HEK293 (cell line): Measurements from ENCODE around the gene NINJ2.

Experiments used
- CTCF ChIA-PET: fragments of 350-600 bp; formaldehyde crosslinking; extraction: SDS; loops from one replicate; lab custom pipeline; 2021; ENCODE audit warnings: antibody characterized with exemption; lab: Yijun Ruan, JAX
- POLR2A ChIA-PET: fragments of 300-600 bp; formaldehyde crosslinking; extraction: SDS; loops from one replicate; lab custom pipeline; 2020; ENCODE audit warnings: antibody characterized with exemption, inconsistent platforms; lab: Yijun Ruan, JAX
- H3K27ac ChIP-seq: fragments of 200-500 bp; sonication (Bioruptor generic); 2 replicates; pipeline ENCODE4 v1.5.1; 2014; ENCODE audit warnings: low read depth, low read length, control low read depth, inconsistent platforms; ENCODE audit errors: extremely low read depth
- H3K36me3 ChIP-seq, 2 experiments: fragments of 200-500 bp in 1 of 2; sonication (Bioruptor generic) in 1 of 2; 1 replicate in 1 of 2; 2 replicates in 1 of 2; pipeline ENCODE4 v1.5.1; 2014 to 2017; ENCODE audit warnings: inconsistent platforms in 2 of 2, low read length in 2 of 2; ENCODE audit not compliant: control insufficient read depth in 2 of 2, insufficient read depth in 1 of 2
- H3K4me1 ChIP-seq: fragments of 200-500 bp; sonication (Bioruptor generic); 2 replicates; pipeline ENCODE4 v1.5.1; 2014; ENCODE audit warnings: mild to moderate bottlenecking, low read length, inconsistent platforms; ENCODE audit not compliant: control insufficient read depth, insufficient read depth
- H3K4me3 ChIP-seq: 2 replicates; pipeline ENCODE4 v1.5.1; 2011; ENCODE audit warnings: low read depth, mild to moderate bottlenecking, control low read depth, low read length, moderate library complexity
- H3K9me3 ChIP-seq: fragments of 200-500 bp; sonication (Bioruptor generic); 2 replicates; pipeline ENCODE4 v1.5.1; 2014; ENCODE audit warnings: low read depth, low read length, inconsistent platforms; ENCODE audit not compliant: control insufficient read depth, insufficient read depth
- KLF10 ChIP-seq: fragments of 450-650 bp; IDR thresholded peaks from 2 replicates; pipeline ENCODE4 v1.5.1; 2018; ENCODE audit warnings: missing biosample characterization, mild to moderate bottlenecking, missing genetic modification characterization
- KLF8 ChIP-seq: fragments of 450-650 bp; formaldehyde crosslinking; IDR thresholded peaks from 2 replicates; pipeline ENCODE4 v1.5.1; 2016; ENCODE audit warnings: missing biosample characterization, missing genetic modification characterization
- KLF9 ChIP-seq: fragments of 450-650 bp; formaldehyde crosslinking; IDR thresholded peaks from 2 replicates; pipeline ENCODE4 v1.5.1; 2016; ENCODE audit warnings: missing biosample characterization, missing genetic modification characterization, low read depth
- ZBTB8A ChIP-seq: fragments of 450-650 bp; formaldehyde crosslinking; IDR thresholded peaks from 2 replicates; pipeline ENCODE4 v1.5.1; 2016; ENCODE audit warnings: missing biosample characterization, missing genetic modification characterization
- ZEB2 ChIP-seq: fragments of 450-650 bp; formaldehyde crosslinking; IDR thresholded peaks from 2 replicates; pipeline ENCODE4 v1.5.1; 2016; ENCODE audit warnings: missing biosample characterization, missing genetic modification characterization
- ZNF121 ChIP-seq: fragments of 450-650 bp; formaldehyde crosslinking; IDR thresholded peaks from 2 replicates; pipeline ENCODE4 v1.5.1; 2016; ENCODE audit warnings: missing biosample characterization, missing genetic modification characterization
- ZNF19 ChIP-seq: fragments of 450-650 bp; formaldehyde crosslinking; IDR thresholded peaks from 2 replicates; pipeline ENCODE4; 2016; ENCODE audit warnings: missing biosample characterization, missing genetic modification characterization, low read depth
- ZNF248 ChIP-seq: fragments of 450-650 bp; formaldehyde crosslinking; IDR thresholded peaks from 2 replicates; pipeline ENCODE4 v1.5.1; 2017; ENCODE audit warnings: missing biosample characterization, missing genetic modification characterization
- ZNF335 ChIP-seq: fragments of 450-650 bp; formaldehyde crosslinking; conservative IDR thresholded peaks from 2 replicates; pipeline ENCODE4 v1.5.1; 2016; ENCODE audit warnings: missing biosample characterization, missing genetic modification characterization
- ZNF37A ChIP-seq: fragments of 450-650 bp; IDR thresholded peaks from 2 replicates; pipeline ENCODE4 v1.5.1; 2018; ENCODE audit warnings: missing biosample characterization, missing genetic modification characterization
- ZNF394 ChIP-seq: fragments of 450-650 bp; formaldehyde crosslinking; IDR thresholded peaks from 2 replicates; pipeline ENCODE4 v1.5.1; 2016; ENCODE audit warnings: missing biosample characterization, missing genetic modification characterization, mild to moderate bottlenecking, moderate library complexity, borderline replicate concordance
- ZNF48 ChIP-seq: fragments of 450-650 bp; formaldehyde crosslinking; IDR thresholded peaks from 2 replicates; pipeline ENCODE4 v1.5.1; 2016; ENCODE audit warnings: missing biosample characterization, missing genetic modification characterization
- ZNF510 ChIP-seq: fragments of 450-650 bp; formaldehyde crosslinking; IDR thresholded peaks from 2 replicates; pipeline ENCODE4 v1.5.1; 2018; ENCODE audit warnings: mild to moderate bottlenecking, missing genetic modification characterization, missing biosample characterization; ENCODE audit not compliant: insufficient replicate concordance
- ZNF548 ChIP-seq: fragments of 450-650 bp; formaldehyde crosslinking; IDR thresholded peaks from 2 replicates; pipeline ENCODE4 v1.5.1; 2016; ENCODE audit warnings: missing biosample characterization, missing genetic modification characterization
- ZNF558 ChIP-seq: fragments of 450-650 bp; formaldehyde crosslinking; IDR thresholded peaks from 2 replicates; pipeline ENCODE4 v1.5.1; 2016; ENCODE audit warnings: missing biosample characterization, missing genetic modification characterization
- ZNF624 ChIP-seq: fragments of 450-650 bp; formaldehyde crosslinking; IDR thresholded peaks from 2 replicates; pipeline ENCODE4 v1.5.1; 2017; ENCODE audit warnings: missing biosample characterization, missing genetic modification characterization
- ZNF830 ChIP-seq: fragments of 450-650 bp; IDR thresholded peaks from 2 replicates; pipeline ENCODE4 v1.5.0; 2018; ENCODE audit warnings: missing biosample characterization, missing genetic modification characterization, low read depth, mild to moderate bottlenecking, moderate library complexity
- TF ChIP-seq, protein P1 (sequence below): fragments of 450-650 bp; formaldehyde crosslinking; IDR thresholded peaks from 2 replicates; pipeline ENCODE4 v1.5.1; 2017; ENCODE audit warnings: missing biosample characterization, mild to moderate bottlenecking, missing genetic modification characterization, moderate library complexity
- TF ChIP-seq, protein P2 (sequence below): fragments of 450-650 bp; formaldehyde crosslinking; conservative IDR thresholded peaks from 2 replicates; pipeline ENCODE4 v1.5.1; 2016; ENCODE audit warnings: low read depth, missing biosample characterization, missing genetic modification characterization
- TF ChIP-seq, protein P3 (sequence below): fragments of 450-650 bp; formaldehyde crosslinking; IDR thresholded peaks from 2 replicates; pipeline ENCODE4 v1.5.1; 2016; ENCODE audit warnings: missing biosample characterization, missing genetic modification characterization

NINJ2 gene

DNA sequence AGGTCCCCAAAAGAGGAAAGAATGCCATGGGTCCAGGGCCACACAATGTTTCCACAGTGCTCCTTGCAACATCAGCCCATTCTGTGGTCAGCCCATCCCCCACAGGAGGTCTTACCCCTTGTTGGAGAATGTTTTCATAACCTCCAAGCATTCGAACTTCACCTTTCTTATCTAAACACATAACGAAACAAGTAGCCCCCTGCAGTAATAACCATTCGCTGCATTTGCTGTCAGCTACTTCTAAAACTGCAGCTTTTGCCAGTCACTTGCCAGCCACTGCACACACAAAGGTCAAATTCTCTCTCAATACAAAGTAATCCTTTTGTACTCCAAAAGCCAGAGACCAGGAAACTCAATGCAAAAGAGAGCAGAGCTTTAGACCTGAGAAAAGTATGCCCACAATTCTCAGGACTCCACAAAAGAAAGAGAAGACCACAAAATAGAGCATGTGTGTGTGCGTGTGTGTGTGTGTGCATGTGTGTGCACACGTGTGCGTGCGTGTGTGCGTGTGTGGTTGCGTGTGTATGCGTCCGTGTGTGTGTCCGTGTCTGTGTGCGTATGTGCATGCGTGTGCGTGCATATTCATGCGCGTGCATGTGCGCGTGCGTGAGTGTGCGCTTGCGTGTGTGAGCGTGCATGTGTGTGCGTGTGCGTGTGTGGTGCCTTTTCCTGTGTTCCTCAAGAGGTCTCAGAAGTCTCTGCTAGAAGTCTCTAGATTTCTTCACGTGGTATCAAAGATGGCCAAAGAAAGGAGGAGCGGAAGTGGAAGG, 31.7 kb upstream of the NINJ2 start (continued):
- no peak for TF ChIP-seq ZNF248 (tag by site-specific recombination)
- TF ChIP-seq, protein P1, sequence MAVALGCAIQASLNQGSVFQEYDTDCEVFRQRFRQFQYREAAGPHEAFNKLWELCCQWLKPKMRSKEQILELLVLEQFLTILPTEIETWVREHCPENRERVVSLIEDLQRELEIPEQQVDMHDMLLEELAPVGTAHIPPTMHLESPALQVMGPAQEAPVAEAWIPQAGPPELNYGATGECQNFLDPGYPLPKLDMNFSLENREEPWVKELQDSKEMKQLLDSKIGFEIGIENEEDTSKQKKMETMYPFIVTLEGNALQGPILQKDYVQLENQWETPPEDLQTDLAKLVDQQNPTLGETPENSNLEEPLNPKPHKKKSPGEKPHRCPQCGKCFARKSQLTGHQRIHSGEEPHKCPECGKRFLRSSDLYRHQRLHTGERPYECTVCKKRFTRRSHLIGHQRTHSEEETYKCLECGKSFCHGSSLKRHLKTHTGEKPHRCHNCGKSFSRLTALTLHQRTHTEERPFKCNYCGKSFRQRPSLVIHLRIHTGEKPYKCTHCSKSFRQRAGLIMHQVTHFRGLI: no peak
- no peak for TF ChIP-seq ZNF558
- TF ChIP-seq ZNF548 (tag by site-specific recombination): no peak

DNA sequence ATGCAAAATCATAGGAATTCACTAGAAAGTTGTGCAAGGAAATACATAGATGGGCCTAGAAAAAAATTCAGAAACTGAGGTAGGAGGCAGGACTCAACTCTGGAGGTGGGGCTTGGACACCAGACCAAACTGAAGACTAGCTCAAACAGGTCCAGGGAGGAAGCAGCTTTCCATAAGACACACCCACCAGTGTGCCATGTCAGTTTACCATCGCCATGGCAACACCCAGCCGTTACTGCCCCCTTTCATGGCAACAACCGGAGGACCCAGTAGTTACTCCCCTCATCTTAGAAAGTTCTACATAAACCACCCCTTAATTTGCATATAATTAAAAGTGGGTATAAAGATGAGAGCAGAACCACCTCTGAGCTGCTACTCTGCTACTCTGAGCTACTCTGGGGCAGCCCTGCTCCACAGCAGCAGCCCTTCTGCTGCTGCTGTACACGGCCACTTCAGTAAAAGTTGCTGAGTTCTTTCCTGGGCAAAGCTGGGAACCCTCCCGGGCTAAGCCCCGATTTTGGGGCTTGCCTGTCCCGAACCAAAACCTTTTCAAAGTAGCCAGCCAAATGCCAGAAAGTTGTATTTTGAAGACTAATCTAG, 30.8 kb upstream of the NINJ2 start:
- TF ChIP-seq ZBTB8A (tag by site-specific recombination) (no peak), KLF8 (no peak), KLF10 (tag by site-specific recombination) (0 out of 2 replicates have a peak, but pooled peaks have one; percentile 22), ZNF830 (tag by site-specific recombination) (no peak), KLF9 (tag by site-specific recombination) (peak; percentile 78; the same call in 1 of the 2 replicates), ZNF19 (tag by site-specific recombination) (no peak), ZNF394 (tag by site-specific recombination) (peak; percentile 85), ZNF335 (tag by site-specific recombination) (peak; percentile 40)
- Histone ChIP-seq H3K36me3 (no peaks in the 10 kb centered on the region), H3K9me3 (no peaks in the 10 kb centered on the region), H3K4me1 (peaks cover 3% of the 10 kb centered on the region; the same call in 1 of the 2 replicates), H3K4me3 (no peak overlapping the region), H3K27ac (no peak overlapping the region)
- ChIA-PET CTCF (interaction anchor here (1.2 to 1.6 kb wide), 2 partner anchors 57 to 118 kb away, joined by 4 to 6 read pairs; no protein-coding TSS in a partner anchor), POLR2A (no interaction called here)

DNA sequence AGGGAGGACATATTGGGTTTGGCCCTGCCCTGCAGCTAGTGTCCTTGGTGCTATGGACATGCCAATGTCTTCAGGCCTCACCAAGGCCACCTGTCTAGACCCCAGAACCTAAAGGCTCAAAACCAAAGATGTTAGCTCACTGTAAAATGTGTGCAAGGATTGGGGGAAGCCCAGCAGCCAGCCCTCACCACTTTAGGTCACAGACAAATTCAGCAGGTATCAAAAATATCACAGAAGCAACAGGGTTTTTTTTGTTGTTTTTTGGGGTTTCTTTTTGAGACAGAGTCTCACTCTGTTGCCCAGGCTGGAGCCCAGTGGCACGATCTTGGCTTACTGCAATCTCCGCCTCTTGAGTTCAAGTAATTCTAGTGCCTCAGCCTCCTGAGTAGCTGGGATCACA, 29.0 kb upstream of the NINJ2 start:
- Histone ChIP-seq H3K4me3 (no peak overlapping the region), H3K9me3 (no peaks in the 10 kb centered on the region), H3K27ac (no peak overlapping the region), H3K36me3 (no peaks in the 10 kb centered on the region), H3K4me1 (peaks cover 3% of the 10 kb centered on the region; the same call in 1 of the 2 replicates)
- TF ChIP-seq ZEB2 (tag by site-specific recombination) (no peak), ZNF510 (no peak), ZNF37A (tag by site-specific recombination) (no peak), ZNF830 (tag by site-specific recombination) (no peak), ZNF624 (tag by site-specific recombination) (no peak), ZNF121 (no peak), ZNF48 (tag by site-specific recombination) (no peak), ZNF394 (tag by site-specific recombination) (no peak)
- TF ChIP-seq, protein P2, sequence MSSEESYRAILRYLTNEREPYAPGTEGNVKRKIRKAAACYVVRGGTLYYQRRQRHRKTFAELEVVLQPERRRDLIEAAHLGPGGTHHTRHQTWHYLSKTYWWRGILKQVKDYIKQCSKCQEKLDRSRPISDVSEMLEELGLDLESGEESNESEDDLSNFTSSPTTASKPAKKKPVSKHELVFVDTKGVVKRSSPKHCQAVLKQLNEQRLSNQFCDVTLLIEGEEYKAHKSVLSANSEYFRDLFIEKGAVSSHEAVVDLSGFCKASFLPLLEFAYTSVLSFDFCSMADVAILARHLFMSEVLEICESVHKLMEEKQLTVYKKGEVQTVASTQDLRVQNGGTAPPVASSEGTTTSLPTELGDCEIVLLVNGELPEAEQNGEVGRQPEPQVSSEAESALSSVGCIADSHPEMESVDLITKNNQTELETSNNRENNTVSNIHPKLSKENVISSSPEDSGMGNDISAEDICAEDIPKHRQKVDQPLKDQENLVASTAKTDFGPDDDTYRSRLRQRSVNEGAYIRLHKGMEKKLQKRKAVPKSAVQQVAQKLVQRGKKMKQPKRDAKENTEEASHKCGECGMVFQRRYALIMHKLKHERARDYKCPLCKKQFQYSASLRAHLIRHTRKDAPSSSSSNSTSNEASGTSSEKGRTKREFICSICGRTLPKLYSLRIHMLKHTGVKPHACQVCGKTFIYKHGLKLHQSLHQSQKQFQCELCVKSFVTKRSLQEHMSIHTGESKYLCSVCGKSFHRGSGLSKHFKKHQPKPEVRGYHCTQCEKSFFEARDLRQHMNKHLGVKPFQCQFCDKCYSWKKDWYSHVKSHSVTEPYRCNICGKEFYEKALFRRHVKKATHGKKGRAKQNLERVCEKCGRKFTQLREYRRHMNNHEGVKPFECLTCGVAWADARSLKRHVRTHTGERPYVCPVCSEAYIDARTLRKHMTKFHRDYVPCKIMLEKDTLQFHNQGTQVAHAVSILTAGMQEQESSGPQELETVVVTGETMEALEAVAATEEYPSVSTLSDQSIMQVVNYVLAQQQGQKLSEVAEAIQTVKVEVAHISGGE (tag by site-specific recombination): no peak
- TF ChIP-seq, protein P3, sequence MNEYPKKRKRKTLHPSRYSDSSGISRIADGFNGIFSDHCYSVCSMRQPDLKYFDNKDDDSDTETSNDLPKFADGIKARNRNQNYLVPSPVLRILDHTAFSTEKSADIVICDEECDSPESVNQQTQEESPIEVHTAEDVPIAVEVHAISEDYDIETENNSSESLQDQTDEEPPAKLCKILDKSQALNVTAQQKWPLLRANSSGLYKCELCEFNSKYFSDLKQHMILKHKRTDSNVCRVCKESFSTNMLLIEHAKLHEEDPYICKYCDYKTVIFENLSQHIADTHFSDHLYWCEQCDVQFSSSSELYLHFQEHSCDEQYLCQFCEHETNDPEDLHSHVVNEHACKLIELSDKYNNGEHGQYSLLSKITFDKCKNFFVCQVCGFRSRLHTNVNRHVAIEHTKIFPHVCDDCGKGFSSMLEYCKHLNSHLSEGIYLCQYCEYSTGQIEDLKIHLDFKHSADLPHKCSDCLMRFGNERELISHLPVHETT (tag by site-specific recombination): no peak
- POLR2A ChIA-PET: no interaction called here
- CTCF ChIA-PET: no interaction called here
